ENCODE measurements around the gene HSFX4.

HSFX4 gene

DNA sequence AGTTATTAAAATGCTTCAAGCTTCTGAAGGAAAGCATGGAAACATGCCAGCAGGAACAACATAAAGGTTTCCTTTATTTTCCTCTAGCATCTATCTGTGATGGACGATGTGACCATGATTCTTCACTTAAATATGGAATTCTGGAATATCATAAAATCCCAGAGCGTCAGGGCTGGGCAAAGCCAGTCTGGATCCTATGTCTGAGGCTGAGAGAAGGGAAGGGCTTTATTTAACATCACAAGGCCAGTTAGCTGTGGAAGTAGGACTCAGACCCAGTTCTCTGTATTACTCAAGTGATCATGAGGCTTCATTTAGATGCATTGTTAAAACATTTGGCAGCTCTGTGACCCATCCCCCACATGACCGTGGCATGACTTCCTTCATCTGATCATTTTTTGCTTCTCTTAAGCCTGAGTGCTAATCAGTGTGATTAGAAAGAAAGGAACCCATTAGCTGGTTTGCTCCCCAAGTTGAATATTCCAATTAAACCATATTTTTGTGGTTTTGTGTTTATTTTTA, 49.8 kb downstream of the HSFX4 start:
- no peak overlapping the region for H3K27ac ChIP-seq
- TF ChIP-seq, protein P1, sequence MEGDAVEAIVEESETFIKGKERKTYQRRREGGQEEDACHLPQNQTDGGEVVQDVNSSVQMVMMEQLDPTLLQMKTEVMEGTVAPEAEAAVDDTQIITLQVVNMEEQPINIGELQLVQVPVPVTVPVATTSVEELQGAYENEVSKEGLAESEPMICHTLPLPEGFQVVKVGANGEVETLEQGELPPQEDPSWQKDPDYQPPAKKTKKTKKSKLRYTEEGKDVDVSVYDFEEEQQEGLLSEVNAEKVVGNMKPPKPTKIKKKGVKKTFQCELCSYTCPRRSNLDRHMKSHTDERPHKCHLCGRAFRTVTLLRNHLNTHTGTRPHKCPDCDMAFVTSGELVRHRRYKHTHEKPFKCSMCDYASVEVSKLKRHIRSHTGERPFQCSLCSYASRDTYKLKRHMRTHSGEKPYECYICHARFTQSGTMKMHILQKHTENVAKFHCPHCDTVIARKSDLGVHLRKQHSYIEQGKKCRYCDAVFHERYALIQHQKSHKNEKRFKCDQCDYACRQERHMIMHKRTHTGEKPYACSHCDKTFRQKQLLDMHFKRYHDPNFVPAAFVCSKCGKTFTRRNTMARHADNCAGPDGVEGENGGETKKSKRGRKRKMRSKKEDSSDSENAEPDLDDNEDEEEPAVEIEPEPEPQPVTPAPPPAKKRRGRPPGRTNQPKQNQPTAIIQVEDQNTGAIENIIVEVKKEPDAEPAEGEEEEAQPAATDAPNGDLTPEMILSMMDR (IDR thresholded peaks at IDR 0.05): no peak
- no peak for TF ChIP-seq ZFX (IDR thresholded peaks at IDR 0.05; ENCODE audit: borderline replicate concordance)
